NOMO-1 treated with dmso at 0.1 percent for 144 hours (cell line): Measurements from ENCODE around the gene CCDC187.

Experiments
- DNase-seq: peaks from one replicate; lab custom pipeline; 2025; ENCODE audit not compliant: unreplicated experiment; lab: John Stamatoyannopoulos, UW

Gene CCDC187

DNA sequence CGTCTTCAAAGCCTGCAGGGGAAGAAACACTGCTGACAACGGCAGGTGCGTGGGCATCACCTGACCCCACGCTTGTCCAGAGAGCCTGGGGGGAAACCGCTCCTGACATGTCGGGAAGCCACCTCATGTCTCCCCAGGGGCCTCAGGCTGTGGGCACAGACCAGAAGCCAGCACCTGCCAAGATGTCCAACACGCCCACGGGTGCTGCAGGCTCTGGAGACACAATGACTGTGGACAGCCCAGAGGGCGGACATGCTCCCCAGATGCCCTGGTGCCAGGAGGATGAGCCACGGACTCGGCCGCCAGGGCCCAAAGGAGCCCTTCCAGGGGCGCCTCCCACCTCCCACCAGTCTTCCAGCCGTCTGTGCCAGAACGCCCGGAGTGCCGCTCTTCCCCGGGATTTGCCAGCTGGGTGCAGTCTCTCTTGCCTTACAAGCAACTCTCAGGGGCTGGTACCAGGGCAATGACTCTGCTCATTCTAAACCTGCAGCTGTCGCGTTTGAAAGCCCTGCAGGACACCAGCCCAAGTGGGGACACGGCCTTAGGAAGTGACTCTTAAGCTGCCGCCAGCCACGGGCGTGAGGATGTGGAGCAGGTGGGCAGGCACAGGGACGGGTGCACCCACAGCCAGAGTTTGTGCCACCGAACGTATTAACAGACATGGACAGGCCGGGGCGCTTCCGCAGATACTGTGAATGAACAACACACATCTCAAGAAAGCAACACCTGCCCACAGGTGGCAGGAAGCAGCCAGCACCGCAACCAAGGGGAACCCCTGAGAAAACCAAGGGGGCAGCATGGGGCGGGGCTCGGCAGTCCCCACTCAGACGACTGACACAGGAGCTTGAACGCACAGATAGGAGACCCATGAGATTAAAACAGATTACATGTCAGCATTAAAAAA, 92.2 kb downstream of the CCDC187 start:
- DNase-seq: no peak

DNA sequence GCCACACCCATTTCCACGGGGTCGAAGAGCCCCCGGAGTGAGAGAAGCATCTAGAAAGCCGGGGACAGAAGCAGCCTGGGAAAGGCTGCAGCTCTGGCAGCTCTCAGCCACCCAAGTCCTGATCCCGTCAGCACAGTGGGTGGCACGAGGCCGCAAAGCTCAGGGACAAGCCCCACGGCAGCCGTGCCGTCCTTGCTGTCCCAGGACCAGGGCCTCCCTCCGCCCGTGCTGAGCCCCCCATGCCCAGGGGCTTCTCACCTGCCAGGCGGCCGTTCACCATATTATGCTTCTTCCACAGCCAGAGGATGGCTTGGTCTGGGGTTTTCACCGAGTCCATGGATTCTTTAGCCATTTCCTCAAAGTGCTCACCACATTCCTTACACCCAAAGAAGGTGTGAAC, 92.9 kb downstream of the CCDC187 start:
- no peak for DNase-seq

DNA sequence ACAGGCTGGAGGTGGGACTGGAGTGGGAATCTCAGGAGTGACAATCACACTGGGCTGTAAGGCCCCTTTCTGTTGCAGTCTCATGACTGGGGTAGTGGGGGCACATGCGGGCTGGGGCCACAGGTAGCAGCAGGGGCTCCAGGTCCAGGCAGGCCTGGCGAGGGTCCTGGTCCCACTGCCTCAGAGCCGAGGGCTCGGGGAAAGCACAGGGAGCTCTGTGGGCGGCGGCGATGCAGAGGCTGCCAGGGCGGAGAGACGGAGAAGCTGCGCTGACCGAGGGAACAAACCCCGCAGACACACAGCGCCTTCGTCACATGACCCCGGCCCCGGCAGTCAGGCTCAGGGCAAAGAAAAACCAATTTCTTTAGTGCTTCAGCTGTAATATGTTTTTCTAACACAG, 93.6 kb downstream of the CCDC187 start:
- DNase-seq: no peak

DNA sequence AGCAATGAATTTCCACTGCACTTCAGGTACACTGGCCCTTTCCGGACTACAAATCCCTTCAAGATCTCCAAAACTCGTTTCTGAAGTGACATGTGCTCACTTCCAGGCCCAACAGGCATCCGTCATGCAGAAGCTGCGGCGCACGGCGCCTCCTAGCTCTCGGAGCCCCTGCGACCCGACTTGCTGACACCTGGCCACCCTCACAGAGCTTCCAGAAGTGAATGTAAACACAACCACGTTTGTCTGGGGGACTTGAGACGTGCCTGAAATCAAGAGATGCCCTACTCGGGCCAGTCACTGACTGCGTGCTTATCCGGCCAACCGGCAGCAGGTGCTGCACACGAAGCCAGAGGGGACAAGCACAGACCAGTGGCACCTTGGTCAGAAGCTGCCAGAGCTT, 94.1 kb downstream of the CCDC187 start:
- DNase-seq: no peak

DNA sequence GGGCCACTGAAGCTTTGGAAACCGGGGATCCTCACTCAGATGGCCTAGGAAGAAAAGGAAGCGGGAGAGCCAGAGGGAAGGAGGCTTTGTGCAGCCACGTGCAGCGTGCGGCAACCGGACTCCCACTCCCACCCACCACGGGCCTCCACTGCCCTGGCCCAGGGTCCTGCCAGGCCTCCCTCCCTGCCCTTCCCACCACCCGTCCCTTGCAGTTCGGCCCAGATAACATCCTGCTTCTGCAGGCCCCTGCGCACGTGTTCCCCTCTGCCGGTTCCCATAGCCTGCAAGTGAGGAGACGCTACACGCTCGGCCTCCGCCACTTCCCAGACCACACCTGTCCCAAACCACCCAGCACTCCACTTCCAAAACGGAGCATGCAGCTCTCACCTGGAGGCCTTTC, 94.7 kb downstream of the CCDC187 start:
- no peak for DNase-seq

DNA sequence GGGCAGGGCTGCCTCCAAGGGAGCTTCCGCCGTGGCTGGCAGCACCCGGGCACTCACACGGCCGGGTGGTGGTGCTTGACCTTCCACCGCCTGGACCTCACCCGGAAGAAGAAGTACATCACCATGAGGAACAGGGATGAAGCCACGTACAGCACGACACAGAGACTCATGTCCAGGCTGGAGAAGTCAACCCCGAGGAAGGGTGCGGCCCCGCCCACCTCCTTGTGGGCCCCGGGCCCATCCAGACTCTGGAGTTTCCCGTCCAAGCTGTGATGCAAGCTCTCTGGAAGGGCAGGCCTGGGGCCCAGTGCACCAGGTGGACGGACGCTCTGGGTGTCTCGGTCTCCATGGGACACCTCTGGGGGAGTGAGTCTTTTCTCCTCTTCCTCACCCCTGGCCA, 95.2 kb downstream of the CCDC187 start:
- DNase-seq: no peak

DNA sequence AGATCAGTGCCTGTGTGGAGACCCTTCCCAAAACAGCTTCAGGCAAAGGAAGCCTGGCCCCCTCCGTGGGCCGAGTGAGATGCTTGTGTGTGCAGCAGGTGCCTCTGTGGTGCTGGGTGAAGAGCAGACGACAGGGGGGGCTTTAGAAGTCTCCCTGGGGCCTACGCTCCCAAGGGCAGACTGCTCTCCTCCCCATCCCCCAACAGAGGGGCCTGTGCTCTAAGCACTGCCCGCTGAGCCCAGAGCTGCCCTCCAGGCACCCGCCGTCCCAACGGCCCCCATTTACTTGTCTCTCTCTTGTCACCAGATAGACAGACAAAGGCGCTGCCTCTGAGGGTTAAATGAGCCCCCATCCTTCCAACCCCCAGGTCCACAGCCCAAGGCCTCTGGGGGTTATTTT, 96.3 kb downstream of the CCDC187 start:
- DNase-seq: no peak

DNA sequence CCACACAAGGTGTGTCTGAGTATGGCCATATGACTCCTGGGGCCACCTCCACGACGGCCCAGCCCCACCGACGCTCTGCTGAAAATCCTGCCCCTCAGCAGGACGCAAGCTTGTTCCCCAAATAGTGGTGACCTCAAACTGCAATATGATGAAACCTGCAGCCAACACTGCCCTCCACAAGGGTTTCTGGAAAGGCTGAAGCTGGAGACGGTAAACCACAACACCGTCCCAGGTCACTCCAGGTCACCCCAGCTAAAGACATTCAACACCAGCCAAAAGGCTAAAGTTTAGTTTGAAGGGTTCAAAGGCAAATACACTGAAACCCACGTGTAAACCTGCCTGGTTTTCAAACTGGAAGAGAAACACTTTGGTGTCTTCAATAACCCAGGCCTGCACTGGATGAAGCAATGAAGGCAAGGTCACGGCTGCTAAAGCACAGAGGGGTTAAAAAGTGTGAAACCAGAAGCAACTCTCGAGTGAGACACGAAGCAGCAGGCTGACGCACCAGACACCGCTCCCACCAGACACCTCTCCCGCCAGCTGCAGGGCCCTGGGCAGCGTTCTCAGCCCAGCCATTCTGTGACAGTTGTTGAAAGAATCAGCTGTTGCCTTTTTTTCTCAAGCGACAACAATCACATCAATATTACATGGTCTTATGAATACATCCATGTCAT, 97.2 kb downstream of the CCDC187 start:
- peak; percentile 88 for DNase-seq

DNA sequence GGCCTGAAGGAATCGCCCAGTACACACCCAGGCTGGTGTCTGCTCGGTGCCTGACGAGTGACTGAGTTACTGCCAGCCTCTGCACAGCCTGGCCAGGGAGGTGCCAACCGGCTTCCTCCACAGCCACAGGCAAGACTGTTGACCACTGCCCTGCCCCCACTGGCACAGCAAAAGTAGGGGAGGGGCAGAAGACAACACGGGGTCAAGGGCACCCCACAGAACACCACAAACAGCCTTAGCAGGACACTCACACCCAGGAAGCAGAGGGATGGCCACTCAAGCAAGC, 98.2 kb downstream of the CCDC187 start:
- no peak for DNase-seq

DNA sequence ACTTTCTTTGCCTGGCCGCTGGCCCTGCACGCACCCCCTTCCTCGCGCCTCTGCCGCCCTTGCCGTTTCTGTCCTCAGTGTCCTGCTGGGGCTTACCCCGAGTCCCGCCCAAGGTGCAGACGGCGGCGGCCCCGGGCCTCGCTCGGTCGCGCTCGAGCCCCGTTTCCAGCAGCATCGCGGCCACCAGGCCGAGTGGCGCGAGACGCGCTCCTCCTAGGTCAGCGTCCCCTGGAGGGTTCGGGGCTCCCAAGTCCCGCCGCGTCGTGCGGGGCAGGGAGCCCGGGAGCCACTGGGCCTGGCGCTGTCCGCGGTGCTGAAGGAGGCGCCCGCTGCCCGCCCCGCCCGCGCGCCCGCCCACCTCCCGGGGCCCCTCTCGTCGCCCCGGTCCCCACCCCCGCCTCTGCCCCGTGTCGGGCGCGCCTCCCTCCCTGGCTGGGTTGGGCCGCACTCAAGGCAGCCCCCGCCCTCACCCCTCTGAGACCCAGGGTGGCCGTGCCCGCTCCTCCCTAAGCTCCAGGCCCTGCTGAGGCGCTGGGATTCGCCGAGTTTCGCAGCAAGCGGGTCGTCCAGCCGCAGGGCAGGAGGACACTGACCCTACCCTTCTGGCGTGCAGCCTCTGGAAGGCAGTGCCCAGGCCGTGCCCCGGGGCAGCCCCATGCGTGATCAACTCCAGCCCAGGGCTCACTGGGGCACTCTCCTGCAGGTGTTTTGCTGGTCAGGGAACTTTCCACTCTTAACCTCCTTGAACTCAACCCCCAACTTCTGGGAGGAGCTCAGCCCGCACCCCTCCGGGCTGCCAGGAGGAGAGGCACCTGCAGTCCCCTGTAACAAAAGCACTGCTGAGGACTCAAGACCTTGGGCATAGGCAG, 98.8 kb downstream of the CCDC187 start, which contains the start of gene LHX3:
Gene LHX3, minus strand, starts transcription at position 291 of the 869 bp plus-strand sequence. Its CDS starts 116 bp downstream, at position 175.
- no peak for DNase-seq

DNA sequence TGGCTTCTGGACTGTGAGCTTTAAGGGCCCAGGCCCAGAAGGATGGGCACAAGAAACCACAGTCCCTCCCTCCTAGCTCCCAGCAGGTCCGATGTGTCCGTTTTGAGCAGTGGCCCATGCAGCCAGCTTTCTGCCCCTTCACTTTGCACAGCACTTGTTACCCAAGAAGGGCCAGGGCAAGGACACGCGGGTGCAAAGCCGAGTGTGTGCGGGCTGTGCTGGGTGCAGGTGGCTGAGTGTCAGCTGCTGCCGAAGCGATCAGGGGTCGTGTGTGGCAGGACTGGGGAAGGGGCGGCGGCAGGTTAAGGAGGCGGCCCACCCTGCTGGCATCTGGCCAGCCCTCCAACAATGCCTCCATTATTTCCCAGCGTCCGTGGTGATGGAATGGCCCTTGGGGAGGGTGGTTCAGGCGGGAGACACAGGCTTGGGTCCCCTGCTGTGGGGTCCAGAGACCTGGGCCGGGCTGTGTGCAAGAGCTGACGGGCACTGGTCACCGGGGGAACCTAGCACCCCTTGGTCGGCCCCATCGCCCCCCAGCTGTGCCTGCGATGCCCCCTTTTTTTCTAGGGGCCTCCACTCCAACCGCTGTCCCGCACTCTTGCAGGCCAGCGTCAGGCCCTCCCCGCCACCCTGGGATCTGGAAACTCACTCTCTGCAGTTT, 99.6 kb downstream of the CCDC187 start:
- DNase-seq: no peak

DNA sequence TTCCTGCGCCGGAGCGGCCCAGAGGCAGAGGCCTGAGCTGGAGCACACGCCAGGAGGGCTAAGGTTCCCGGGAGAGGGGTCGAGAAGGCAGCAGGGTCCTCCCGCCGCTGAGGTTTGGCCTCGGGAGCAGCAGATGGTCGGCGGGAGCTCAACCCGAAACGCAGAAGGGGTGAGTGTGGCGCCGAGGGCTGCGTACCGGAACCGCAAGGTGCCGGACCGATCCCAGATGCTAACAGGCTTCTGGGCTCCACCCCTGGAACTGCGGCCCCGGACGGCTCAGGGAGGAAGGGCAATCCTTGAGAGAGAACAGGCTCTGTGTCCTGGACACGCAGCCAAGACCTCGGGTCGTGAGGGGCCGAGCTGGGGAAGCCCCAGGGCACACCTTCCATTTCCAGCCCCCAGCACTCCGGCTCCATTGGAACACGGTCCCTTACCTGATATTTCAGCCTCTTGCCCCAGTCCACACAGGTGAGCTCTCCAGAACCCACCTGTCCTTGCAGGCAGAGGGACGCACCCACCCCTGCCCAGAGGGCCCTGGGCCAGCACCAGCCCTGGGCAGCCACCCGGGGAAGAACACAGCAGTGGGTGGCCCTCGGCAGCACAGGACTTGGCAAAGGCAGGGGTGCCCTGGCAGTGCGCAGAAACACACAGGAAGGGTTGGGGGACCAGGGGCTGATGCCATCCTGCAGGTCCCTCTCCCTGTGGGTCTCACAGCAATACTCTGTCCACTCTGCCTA, 100.3 kb downstream of the CCDC187 start:
- no peak for DNase-seq

DNA sequence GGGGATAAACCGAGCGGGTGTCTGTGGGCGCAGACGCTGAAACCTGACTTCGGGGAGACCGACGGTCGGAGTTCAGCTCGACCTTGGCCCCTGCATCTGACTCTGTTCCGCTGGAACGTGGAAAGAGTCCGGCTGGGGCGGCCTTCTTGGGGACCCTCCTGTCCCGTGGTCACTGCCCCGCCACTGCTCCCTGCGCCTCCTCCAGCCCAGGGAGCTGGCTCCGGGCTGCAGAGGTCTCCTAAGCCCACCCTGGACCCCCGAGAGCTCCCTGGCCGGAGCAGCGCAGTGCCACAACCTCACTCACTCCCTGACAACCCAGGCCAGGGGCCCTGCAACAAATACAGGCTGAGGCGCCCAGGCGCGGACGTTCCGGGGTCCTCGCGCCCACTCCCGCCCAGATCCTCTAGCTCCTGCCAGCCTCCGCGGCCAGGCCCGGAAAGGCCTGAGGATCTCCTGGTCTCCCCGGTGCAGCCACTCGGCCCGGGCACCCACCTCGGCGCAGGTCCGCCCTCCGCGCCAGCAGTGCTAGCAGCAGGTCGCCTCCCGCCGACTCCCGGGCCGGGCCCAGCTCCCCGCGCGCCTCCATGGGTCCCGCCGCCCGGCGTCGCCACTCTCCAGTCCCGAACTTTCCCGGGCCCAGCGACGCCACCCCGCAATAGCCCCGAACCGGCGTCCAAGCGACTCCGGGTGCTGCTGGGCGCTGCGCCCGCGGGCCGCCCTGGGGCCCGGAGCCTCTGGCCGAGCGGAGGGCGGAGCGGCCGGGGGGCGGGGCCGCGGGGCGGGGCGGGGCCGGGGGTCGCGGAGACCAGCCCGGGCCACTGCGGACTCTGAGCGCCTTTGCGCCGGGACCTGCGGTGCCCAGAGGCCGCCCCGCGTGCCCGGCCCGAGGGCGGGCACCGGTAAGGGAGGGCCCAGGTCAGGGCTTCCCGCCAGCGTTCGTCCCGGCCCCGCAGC, 101.2 kb downstream of the CCDC187 start:
- no peak for DNase-seq

DNA sequence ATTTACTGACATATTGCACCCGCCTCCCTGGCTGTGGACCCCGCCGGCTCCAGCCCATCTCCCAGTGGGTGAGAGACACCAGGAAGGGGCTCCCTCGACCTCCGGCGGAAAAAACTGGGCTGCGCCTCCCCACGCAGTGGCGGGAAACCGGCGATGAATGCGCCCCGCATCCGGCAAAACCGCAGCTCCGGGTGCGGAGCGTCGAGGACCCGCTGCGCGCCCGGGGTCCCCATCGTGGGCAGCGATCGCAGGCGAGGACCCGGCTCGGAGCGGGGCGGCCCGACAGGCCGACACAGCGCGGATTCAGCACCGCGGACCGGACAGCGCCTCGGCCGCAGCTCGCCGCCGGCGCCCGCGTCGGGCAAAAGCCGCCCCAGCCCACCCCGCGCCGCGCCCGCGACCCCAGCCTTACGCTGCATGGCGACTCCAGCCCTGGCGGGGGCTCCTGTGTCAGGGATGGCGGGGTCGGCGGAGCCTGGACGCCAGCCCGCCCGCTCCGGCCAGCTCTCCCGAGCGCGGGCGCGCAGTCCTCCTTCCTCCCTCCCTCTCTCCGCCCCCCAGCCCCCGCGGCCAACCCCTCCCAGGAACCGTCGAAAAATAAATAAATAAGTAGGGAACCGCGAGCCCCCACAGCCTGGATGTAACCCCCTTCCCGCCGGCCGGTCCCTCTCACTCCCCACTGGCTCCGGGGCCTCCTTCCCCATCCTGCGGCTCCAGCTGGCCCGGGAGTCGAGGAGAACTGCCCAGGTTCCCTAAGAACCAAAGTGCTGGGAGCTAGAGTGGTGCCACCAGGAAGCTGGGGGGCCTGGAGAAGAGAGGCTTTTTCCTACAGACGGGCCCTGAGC, 102.1 kb downstream of the CCDC187 start:
- DNase-seq: no peak

DNA sequence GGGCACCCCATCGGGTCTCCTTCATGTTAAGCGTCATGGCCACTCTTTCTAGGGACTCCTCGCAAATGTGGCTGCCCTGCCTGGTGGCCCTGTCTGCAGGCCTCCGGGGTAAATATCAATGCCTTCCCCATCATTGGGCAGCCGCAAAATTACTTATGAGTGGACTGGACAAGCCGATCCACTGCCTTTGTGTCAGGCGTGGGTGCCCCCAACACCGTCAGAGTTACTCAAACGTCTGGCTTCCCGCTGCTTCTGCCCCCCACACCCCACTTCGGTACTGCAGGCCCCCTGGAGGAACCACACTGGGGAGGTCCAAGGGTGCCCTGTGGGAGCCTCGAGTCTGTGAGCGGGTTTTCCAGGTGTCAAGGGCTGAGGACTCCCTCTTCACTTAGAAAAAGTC, 102.7 kb downstream of the CCDC187 start:
- DNase-seq: no peak

DNA sequence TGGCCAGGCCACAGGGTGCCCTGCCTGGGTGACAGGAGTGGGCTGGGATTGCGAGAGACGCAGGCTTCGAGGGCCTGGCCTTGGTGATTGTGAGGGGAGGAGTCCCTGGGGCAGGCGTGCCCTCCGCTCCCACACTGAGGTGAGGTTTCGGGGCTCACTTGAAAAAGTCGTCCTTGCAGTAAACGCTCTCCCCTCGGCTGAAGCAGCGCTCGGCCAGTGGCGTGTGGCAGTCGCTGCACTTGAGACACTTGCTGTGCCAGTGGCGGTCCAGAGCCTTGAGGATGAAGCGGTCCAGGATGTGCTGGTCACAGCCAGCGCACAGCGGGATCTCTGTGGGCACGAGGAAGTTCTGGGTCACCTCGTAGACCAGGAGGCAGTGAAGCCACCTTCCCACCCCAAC, 103.5 kb downstream of the CCDC187 start:
- no peak for DNase-seq
